Activated CD4-positive, alpha-beta T cell treated with anti-CD3 and anti-CD28 coated beads, Interleukin-2, amount 10 ng/mL, durations not matched to agents 24 days and 14 days (primary cell): ENCODE data around the gene MMP12. TPM values are rescaled to one million over a fixed set of nuclear protein-coding genes. Genes with fewer than 3 reads are reported as not detected.

Source experiments
- DNase-seq: peaks from one replicate; pipeline ENCODE4 v3.0.0; 2022
- H3K27ac Mint-ChIP-seq: one replicate; pipeline ENCODE4 v1.8.0; 2022; ENCODE audit warnings: mild to moderate bottlenecking, mixed read lengths
- H3K27me3 Mint-ChIP-seq: one replicate; pipeline ENCODE4 v1.8.0; 2022; ENCODE audit warnings: mixed read lengths
- H3K36me3 Mint-ChIP-seq: one replicate; pipeline ENCODE4 v1.8.0; 2022; ENCODE audit warnings: low read depth, mild to moderate bottlenecking, mixed read lengths
- H3K4me1 Mint-ChIP-seq: one replicate; pipeline ENCODE4 v1.8.0; 2021; ENCODE audit warnings: mixed read lengths
- H3K4me3 Mint-ChIP-seq: one replicate; pipeline ENCODE4 v1.8.0; 2022; ENCODE audit warnings: mild to moderate bottlenecking, moderate library complexity, mixed read lengths
- H3K9me3 Mint-ChIP-seq: one replicate; pipeline ENCODE4 v1.8.0; 2021; ENCODE audit warnings: mixed read lengths
- intact Hi-C: fragments of 100-400 bp; cut with micrococcal nuclease; formaldehyde crosslinking; loops from one replicate; pipeline ENCODE4 v1.15.1; 2023
- total RNA-seq: library from RNA; stranded (reverse); gene quantifications from 2 replicates; pipeline ENCODE4 v1.2.3, GENCODE V29; 2022

MMP12 gene
- total RNA-seq, 1 donor from 2014 or later, result not detected

- Mint-ChIP-seq H3K4me1 (no peaks in the 10 kb centered on the region), H3K36me3 (no peaks in the 10 kb centered on the region), H3K9me3 (no peaks in the 10 kb centered on the region), H3K4me3 (no peak overlapping the region), H3K27ac (no peak overlapping the region), H3K27me3 (peaks cover 3% of the 10 kb centered on the region)
- no peak for DNase-seq
- intact Hi-C loops, result no loop called here
These were observed 37.1 kb downstream of the MMP12 start for GRCh38 chr11:102837646-102838045.

GRCh38 chr11:102837156-102837555 is 37.6 kb downstream of the MMP12 start:
- H3K4me1 Mint-ChIP-seq, result no peaks in the 10 kb centered on the region
- intact Hi-C loops, result no loop called here
- no peak for DNase-seq
- peaks cover 5% of the 10 kb centered on the region for H3K27me3 Mint-ChIP-seq
- no peaks in the 10 kb centered on the region for H3K9me3 Mint-ChIP-seq
- H3K27ac Mint-ChIP-seq, result no peak overlapping the region
- no peak overlapping the region for H3K4me3 Mint-ChIP-seq
- H3K36me3 Mint-ChIP-seq, result no peaks in the 10 kb centered on the region

DNA sequence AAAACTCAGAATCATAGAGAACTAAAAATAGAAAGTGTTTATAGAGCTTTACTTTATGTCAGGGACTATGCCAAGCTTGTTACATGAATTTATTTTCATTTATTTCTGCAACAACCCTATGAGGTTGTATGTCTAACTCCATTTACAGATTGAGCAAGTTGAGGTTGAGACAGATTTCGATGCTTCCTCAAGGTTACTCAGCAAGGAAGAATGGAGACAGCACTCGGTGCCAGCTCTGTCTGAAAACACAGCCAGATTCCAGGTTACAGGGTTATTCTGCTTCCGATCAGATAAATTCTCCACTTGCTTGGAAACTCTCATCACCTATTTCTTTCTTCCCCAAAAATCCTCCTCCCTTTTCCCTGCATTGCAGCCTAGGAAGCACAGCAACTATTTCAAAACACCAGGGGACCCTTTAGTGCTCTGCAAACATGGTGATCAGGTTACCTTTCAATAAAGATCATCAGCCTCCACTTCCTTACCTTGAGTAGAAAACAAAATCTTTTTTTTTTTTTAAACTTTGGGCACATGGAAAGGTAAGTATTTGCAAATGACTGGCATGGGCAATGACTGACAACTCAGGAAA is 38.4 kb downstream of the MMP12 start:
- Mint-ChIP-seq H3K4me3 (no peak overlapping the region), H3K4me1 (peaks cover 3% of the 10 kb centered on the region), H3K9me3 (no peaks in the 10 kb centered on the region), H3K36me3 (no peaks in the 10 kb centered on the region), H3K27ac (no peak overlapping the region), H3K27me3 (peaks cover 13% of the 10 kb centered on the region)
- intact Hi-C loops, result no loop called here
- DNase-seq, result no peak

- no peak overlapping the region for H3K4me3 Mint-ChIP-seq
These were observed 41.1 kb downstream of the MMP12 start for GRCh38 chr11:102833731-102834130.

GRCh38 chr11:102832612-102833011 is 42.2 kb downstream of the MMP12 start:
- Mint-ChIP-seq H3K27ac (no peak overlapping the region), H3K4me1 (peaks cover 3% of the 10 kb centered on the region), H3K9me3 (no peaks in the 10 kb centered on the region), H3K27me3 (peaks cover 29% of the 10 kb centered on the region), H3K36me3 (no peaks in the 10 kb centered on the region), H3K4me3 (no peak overlapping the region)
- no peak for DNase-seq
- intact Hi-C loops, result no loop called here

More at GRCh38 chr11:102833731-102834130, 41.1 kb downstream of the MMP12 start:
- peaks cover 3% of the 10 kb centered on the region for H3K4me1 Mint-ChIP-seq
- H3K36me3 Mint-ChIP-seq, result no peaks in the 10 kb centered on the region
- no peak overlapping the region for H3K27ac Mint-ChIP-seq
- H3K9me3 Mint-ChIP-seq, result no peaks in the 10 kb centered on the region
- H3K27me3 Mint-ChIP-seq, result peaks cover 29% of the 10 kb centered on the region
- intact Hi-C loops, result no loop called here
- DNase-seq, result no peak

DNA sequence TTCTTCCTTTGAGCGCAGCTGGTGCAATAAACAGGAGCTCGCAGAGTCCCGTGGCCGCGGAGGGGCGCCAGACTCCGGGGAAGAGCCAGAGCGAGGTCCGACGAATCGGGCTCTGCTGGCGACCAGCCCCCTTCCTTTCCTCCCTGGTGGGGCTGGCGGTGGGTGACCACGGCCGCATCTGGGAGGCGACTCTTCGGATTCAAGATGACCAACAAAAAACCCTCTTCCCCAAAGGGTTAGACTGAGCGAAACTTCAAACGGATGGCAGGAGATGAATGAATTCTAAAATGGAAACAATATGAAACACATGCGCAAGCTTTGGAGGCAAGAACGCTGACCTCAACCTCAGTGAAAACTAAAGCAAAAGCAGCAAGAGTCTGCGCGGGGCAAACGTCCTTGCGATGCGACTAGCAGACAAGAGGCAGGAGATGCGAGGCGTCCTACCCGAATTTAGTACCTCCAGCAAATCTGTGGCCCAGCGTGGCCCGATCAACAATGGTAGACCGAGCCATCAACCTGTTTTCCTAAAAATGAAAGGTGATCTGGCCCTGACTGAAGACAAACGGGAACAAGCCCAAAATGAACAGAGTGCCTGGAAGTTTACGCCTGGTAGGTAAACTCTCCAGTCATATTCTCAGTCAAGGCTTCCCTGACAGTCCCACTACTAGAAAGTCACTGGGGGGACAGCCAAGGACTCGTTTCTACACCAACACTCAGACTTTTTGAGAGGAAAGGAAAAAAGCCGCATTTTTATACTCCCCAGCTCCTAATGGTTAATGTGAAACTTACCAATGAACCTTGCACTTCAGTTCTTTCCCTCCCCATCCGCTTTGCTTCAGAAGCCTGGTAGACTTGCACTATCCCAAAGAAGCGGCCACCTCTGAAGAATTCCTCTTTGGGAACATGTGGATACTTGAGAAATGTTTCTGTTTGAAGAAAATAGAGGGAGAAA is 43.0 kb downstream of the MMP12 start:
- Mint-ChIP-seq H3K27ac (no peak overlapping the region), H3K4me1 (peaks cover 3% of the 10 kb centered on the region), H3K36me3 (no peaks in the 10 kb centered on the region), H3K27me3 (peaks cover 29% of the 10 kb centered on the region), H3K9me3 (no peaks in the 10 kb centered on the region), H3K4me3 (peak overlapping the region; percentile 57)
- intact Hi-C loops, result no loop called here
- peak; percentile 60 for DNase-seq

- no peaks in the 10 kb centered on the region for H3K9me3 Mint-ChIP-seq
- no peak for DNase-seq
- H3K4me3 Mint-ChIP-seq, result no peak overlapping the region
- peaks cover 3% of the 10 kb centered on the region for H3K4me1 Mint-ChIP-seq
- intact Hi-C loops, result no loop called here
- no peaks in the 10 kb centered on the region for H3K36me3 Mint-ChIP-seq
- peaks cover 29% of the 10 kb centered on the region for H3K27me3 Mint-ChIP-seq
- H3K27ac Mint-ChIP-seq, result no peak overlapping the region
These were observed 43.7 kb downstream of the MMP12 start for GRCh38 chr11:102831128-102831488.

- H3K27ac Mint-ChIP-seq, result no peak overlapping the region
- no peaks in the 10 kb centered on the region for H3K36me3 Mint-ChIP-seq
- peaks cover 29% of the 10 kb centered on the region for H3K27me3 Mint-ChIP-seq
- H3K4me3 Mint-ChIP-seq, result no peak overlapping the region
- no peaks in the 10 kb centered on the region for H3K9me3 Mint-ChIP-seq
- H3K4me1 Mint-ChIP-seq, result peaks cover 3% of the 10 kb centered on the region
- intact Hi-C loops, result no loop called here
- no peak for DNase-seq
These were observed 44.6 kb downstream of the MMP12 start for GRCh38 chr11:102830001-102830727.

DNA sequence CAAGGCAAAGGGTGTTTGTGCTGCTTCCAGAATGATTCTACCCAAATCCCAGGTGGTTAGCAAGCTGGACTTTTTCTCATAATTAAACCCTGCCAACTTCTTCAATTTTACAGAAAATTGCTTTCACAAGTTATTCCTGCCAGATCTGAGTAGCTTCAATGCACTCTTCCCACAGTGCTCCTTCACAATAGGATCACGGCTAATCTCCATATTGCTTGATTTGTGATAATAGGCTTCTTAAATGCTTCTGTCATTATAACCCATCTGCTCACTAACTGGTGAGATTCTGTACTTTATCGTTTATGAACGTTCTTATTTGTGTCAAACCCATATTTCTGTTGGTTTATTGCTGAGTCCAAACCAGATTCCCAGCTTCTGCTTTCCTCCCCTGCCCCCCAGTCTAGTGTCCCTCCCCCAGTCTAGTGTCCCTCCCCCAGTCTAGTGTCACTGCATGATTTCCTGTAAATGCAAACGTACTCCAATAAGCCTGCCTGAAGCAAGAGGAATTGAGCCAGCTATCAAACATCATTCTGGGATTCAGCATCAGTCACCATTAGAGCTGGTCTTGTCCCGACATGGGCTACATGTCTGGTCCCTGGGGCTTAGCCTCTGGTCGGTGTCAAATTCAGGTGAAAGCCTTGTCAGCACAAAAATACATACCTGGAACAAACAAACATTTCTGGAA is 45.3 kb downstream of the MMP12 start:
- DNase-seq, result no peak
- no peak overlapping the region for H3K4me3 Mint-ChIP-seq
- intact Hi-C loops, result no loop called here
- H3K27ac Mint-ChIP-seq, result no peak overlapping the region
- no peaks in the 10 kb centered on the region for H3K9me3 Mint-ChIP-seq
- peaks cover 3% of the 10 kb centered on the region for H3K4me1 Mint-ChIP-seq
- no peaks in the 10 kb centered on the region for H3K36me3 Mint-ChIP-seq
- H3K27me3 Mint-ChIP-seq, result peaks cover 26% of the 10 kb centered on the region

DNA sequence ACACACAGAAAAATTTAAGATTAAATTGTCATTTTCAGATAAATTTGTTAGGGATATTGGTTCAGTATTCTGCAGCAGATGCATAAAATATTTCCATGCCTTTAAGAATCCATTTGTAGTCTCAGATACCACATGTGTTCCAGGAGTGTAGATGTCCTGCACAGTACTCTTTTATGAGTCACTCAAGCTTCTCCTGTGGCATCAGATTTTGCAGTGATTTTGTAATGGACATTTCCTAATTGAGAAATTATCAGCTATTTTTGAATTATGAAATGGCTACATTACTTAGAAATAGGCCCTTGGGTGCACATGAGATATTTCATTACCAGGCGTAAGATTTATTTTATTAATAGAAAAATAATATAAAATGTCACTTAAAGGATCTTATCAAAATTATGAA is 50.2 kb downstream of the MMP12 start:
- peaks cover 2% of the 10 kb centered on the region for H3K27me3 Mint-ChIP-seq
- no peaks in the 10 kb centered on the region for H3K9me3 Mint-ChIP-seq
- H3K27ac Mint-ChIP-seq, result no peak overlapping the region
- DNase-seq, result no peak
- intact Hi-C loops, result no loop called here
- H3K4me1 Mint-ChIP-seq, result no peaks in the 10 kb centered on the region
- H3K36me3 Mint-ChIP-seq, result no peaks in the 10 kb centered on the region
- H3K4me3 Mint-ChIP-seq, result no peak overlapping the region

GRCh38 chr11:102819491-102819890 is 55.3 kb downstream of the MMP12 start:
- intact Hi-C loops, result no loop called here
- DNase-seq, result no peak
- Mint-ChIP-seq H3K9me3 (no peaks in the 10 kb centered on the region), H3K27me3 (no peaks in the 10 kb centered on the region), H3K4me3 (no peak overlapping the region), H3K36me3 (no peaks in the 10 kb centered on the region), H3K27ac (no peak overlapping the region), H3K4me1 (no peaks in the 10 kb centered on the region)

DNA sequence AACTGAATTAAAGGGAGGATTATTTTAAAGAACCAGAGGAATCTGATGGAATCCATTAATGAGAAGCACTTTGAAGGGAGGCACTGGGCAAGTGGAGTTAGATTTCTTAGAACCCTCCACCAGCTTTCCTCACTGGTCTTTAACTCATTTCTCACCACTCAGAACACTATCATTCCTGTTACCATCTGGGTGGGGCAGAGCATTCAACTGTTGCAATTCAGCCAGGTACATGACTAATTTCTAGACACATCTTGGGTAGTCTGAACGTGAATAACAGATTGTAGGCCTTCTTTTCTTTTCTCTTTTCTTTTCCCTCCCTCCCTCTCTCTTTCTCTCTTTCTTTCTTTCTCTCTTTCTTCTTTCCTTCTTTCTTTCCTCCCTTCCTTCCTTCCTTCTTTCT is 61.3 kb downstream of the MMP12 start:
- Mint-ChIP-seq H3K4me3 (no peak overlapping the region), H3K9me3 (no peaks in the 10 kb centered on the region), H3K4me1 (no peaks in the 10 kb centered on the region), H3K27me3 (peaks cover 2% of the 10 kb centered on the region), H3K27ac (no peak overlapping the region), H3K36me3 (no peaks in the 10 kb centered on the region)
- intact Hi-C loops, result no loop called here
- DNase-seq, result no peak
